ENCODE results near the gene CALML6. TPM values are rescaled to one million over a fixed set of nuclear protein-coding genes. Genes with fewer than 3 reads are reported as not detected.

The CALML6 gene
- total and polyA plus RNA-seq, 2 experiments from 2014 or later: 0.87 TPM; not detected in 1

GRCh38 chr1:1924386-1924785 is 9.3 kb downstream of the CALML6 start:
- DNase-seq (ENCODE audit: low spot score): no peak
- TF ChIP-seq EZH2 (IDR thresholded peaks at IDR 0.05; ENCODE audit: low read depth, unreplicated experiment): no peak
- no peak for TF ChIP-seq EZH2phosphoT487 (IDR thresholded peaks at IDR 0.05; ENCODE audit: unreplicated experiment)
- TF ChIP-seq STAT1 (IDR thresholded peaks at IDR 0.05; ENCODE audit: unreplicated experiment): no peak
- TF ChIP-seq JUNB (IDR thresholded peaks at IDR 0.05; ENCODE audit: unreplicated experiment): no peak
- TF ChIP-seq CREB1 (CRISPR knock-in tag; IDR thresholded peaks at IDR 0.05; ENCODE audit: low read depth): no peak
- no peak for TF ChIP-seq ZNF114 (CRISPR knock-in tag; IDR thresholded peaks at IDR 0.05)
- no peak for TF ChIP-seq ZNF462 (CRISPR knock-in tag; IDR thresholded peaks at IDR 0.05)
- no peak for TF ChIP-seq ZNF331 (CRISPR knock-in tag; IDR thresholded peaks at IDR 0.05; ENCODE audit: low read depth)
- no peak for TF ChIP-seq NANOG (IDR thresholded peaks at IDR 0.05; ENCODE audit: borderline replicate concordance)
- no peak for TF ChIP-seq ETS1 (IDR thresholded peaks at IDR 0.05)
- TF ChIP-seq, protein P1, sequence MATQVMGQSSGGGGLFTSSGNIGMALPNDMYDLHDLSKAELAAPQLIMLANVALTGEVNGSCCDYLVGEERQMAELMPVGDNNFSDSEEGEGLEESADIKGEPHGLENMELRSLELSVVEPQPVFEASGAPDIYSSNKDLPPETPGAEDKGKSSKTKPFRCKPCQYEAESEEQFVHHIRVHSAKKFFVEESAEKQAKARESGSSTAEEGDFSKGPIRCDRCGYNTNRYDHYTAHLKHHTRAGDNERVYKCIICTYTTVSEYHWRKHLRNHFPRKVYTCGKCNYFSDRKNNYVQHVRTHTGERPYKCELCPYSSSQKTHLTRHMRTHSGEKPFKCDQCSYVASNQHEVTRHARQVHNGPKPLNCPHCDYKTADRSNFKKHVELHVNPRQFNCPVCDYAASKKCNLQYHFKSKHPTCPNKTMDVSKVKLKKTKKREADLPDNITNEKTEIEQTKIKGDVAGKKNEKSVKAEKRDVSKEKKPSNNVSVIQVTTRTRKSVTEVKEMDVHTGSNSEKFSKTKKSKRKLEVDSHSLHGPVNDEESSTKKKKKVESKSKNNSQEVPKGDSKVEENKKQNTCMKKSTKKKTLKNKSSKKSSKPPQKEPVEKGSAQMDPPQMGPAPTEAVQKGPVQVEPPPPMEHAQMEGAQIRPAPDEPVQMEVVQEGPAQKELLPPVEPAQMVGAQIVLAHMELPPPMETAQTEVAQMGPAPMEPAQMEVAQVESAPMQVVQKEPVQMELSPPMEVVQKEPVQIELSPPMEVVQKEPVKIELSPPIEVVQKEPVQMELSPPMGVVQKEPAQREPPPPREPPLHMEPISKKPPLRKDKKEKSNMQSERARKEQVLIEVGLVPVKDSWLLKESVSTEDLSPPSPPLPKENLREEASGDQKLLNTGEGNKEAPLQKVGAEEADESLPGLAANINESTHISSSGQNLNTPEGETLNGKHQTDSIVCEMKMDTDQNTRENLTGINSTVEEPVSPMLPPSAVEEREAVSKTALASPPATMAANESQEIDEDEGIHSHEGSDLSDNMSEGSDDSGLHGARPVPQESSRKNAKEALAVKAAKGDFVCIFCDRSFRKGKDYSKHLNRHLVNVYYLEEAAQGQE (IDR thresholded peaks at IDR 0.05; ENCODE audit: unreplicated experiment): no peak
- TF ChIP-seq CTCF (conservative IDR thresholded peaks at IDR 0.05; ENCODE audit: low read depth in 2 of 2): no peak

More at GRCh38 chr1:1924386-1924785, 9.3 kb downstream of the CALML6 start:
- Histone ChIP-seq H2AFZ (no peak overlapping the region), H3K4me2 (no peak overlapping the region), H3K79me2 (replicated peaks; ENCODE audit: insufficient read depth) (no peaks in the 10 kb centered on the region), H4K20me1 (replicated peaks; ENCODE audit: insufficient read depth) (no peaks in the 10 kb centered on the region), H3K4me1 (ENCODE audit: insufficient read depth) (no peaks in the 10 kb centered on the region), H3K27me3 (ENCODE audit: insufficient read depth) (no peaks in the 10 kb centered on the region), H3K36me3 (ENCODE audit: insufficient read depth) (no peaks in the 10 kb centered on the region), H3K4me3 (no peak overlapping the region), H3K27ac (ENCODE audit: low read depth) (no peak overlapping the region), H3F3A (replicated peaks; ENCODE audit: low read depth) (0 out of 2 replicates have a peak, but pooled peaks cover 8% of the 10 kb centered on the region), H3K9me2 (ENCODE audit: insufficient read depth) (no peaks in the 10 kb centered on the region)
- peaks cover 9% of the 10 kb centered on the region for H3K27me3 Mint-ChIP-seq (ENCODE audit: insufficient read depth, low read depth, poor library complexity)
- H3K9me3 Mint-ChIP-seq: peaks cover 12% of the 10 kb centered on the region
- H3K4me3 Mint-ChIP-seq: no peak overlapping the region
- no peaks in the 10 kb centered on the region; the same call in 2 of the 3 replicates for H3K4me1 Mint-ChIP-seq
- no peak for ATAC-seq
- no peaks in the 10 kb centered on the region for H3K36me3 Mint-ChIP-seq (ENCODE audit: low read depth)
- no peak overlapping the region for H3K27ac Mint-ChIP-seq

Data from GM23338 (cell line).